NT2/D1 (cell line): ENCODE results near the gene JRKL.

Experiments used
- DNase-seq: peaks from one replicate; pipeline ENCODE4 v3.0.0-alpha.2; 2011; ENCODE audit warnings: low read depth, low spot score
- H3K27me3 ChIP-seq: 2 replicates; pipeline ENCODE4 v1.6.0; 2011; ENCODE audit warnings: mild to moderate bottlenecking; ENCODE audit not compliant: insufficient read length, insufficient read depth
- H3K36me3 ChIP-seq: 2 replicates; pipeline ENCODE4 v1.6.1; 2011; ENCODE audit warnings: mild to moderate bottlenecking, low read length, mixed read lengths; ENCODE audit not compliant: insufficient read depth, insufficient read length
- H3K4me1 ChIP-seq: 2 replicates; pipeline ENCODE4 v1.5.1; 2011; ENCODE audit not compliant: insufficient read depth, insufficient read length
- H3K4me3 ChIP-seq: 2 replicates; pipeline ENCODE4 v1.5.1; 2011; ENCODE audit warnings: low read depth; ENCODE audit not compliant: insufficient read length
- H3K9ac ChIP-seq: 2 replicates; pipeline ENCODE4 v1.6.0; 2011; ENCODE audit warnings: low read depth; ENCODE audit not compliant: insufficient read length
- H3K9me3 ChIP-seq: 2 replicates; pipeline ENCODE4 v1.5.1; 2011; ENCODE audit warnings: mild to moderate bottlenecking, low read length; ENCODE audit not compliant: insufficient read depth
- SUZ12 ChIP-seq: IDR thresholded peaks from 2 replicates; pipeline ENCODE4 v1.6.1; 2011; ENCODE audit not compliant: insufficient read length, insufficient read depth; ENCODE audit errors: extremely low read depth
- YY1 ChIP-seq: IDR thresholded peaks from 2 replicates; pipeline ENCODE4 v1.6.1; 2011; ENCODE audit not compliant: insufficient read length, insufficient read depth
- ZNF274 ChIP-seq: IDR thresholded peaks from 2 replicates; pipeline ENCODE4 v1.6.1; 2011; ENCODE audit warnings: mild to moderate bottlenecking, low read depth, low read length

JRKL gene

DNA sequence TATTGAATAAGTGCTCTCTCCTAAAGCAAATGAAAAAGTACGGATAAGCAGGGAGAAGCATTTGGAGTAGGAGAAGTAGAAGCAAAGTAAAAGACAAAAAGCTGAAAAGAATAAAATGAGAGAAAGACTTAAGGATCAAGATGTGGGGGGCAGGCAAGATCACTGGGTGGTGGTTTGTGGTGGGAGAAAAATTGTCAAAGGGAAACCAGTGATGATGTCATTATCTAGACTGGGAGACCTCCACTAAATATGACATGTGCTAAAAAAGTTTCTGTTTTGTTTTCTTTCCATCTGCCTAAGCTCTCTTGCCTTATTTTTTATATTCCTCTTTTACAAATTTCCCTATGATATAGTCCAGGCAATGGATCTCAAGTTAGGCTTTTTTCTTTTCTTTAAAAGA, 32.0 kb upstream of the JRKL start:
- H3K27me3 ChIP-seq: no peaks in the 10 kb centered on the region
- TF ChIP-seq YY1: no peak

DNA sequence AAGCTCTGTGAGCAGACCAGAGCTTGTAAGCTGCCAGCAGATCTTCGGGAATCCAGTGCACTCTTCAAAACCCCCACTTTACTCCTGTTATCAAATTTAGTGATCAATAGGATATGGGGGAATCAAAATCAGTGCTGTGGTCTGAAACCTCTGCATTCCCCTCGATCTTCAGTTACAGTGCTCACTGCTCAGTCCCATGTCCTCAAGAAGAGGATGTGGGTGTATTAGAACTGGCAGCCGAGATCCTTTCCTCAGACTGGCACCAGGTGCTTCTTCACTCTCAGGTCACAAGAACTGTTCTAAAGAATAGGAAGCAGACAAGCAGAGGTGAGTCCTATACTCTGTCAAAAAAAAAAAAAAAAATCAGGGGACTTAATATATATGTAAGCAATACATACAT, 31.5 kb upstream of the JRKL start:
- H3K9me3 ChIP-seq: no peaks in the 10 kb centered on the region
- H3K9ac ChIP-seq: no peak overlapping the region
- H3K36me3 ChIP-seq: peaks cover 19% of the 10 kb centered on the region
- TF ChIP-seq YY1 (no peak), ZNF274 (no peak), SUZ12 (no peak)
- H3K4me3 ChIP-seq: no peak overlapping the region
- no peak for DNase-seq
- H3K4me1 ChIP-seq: no peaks in the 10 kb centered on the region
- no peaks in the 10 kb centered on the region for H3K27me3 ChIP-seq

More for the DNA sequence above, 32.0 kb upstream of the JRKL start:
- Histone ChIP-seq H3K9ac (no peak overlapping the region), H3K4me3 (no peak overlapping the region), H3K36me3 (peaks cover 19% of the 10 kb centered on the region), H3K4me1 (no peaks in the 10 kb centered on the region), H3K9me3 (no peaks in the 10 kb centered on the region)
- no peak for DNase-seq

DNA sequence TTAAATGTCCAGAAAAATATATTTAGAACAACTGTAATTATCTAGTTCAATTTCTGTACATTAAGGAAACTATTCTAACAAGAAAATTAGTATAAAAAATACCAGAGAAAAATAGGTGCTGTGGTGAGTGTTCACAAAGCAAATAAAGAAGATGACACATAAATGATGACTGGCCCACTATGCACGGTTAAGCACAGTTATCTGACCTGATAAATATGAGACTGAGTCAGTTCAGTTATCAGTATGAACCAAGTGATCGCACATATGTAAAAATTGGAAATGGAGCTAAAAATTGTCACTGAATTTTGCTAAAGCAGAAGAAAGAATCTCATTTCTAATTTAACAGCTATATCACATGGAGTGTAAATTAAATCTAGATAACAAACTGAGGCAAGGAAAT, 28.0 kb upstream of the JRKL start:
- TF ChIP-seq ZNF274 (no peak), YY1 (no peak), SUZ12 (no peak)
- no peak overlapping the region for H3K9ac ChIP-seq
- no peak overlapping the region for H3K4me3 ChIP-seq
- peaks cover 14% of the 10 kb centered on the region for H3K36me3 ChIP-seq
- H3K9me3 ChIP-seq: no peaks in the 10 kb centered on the region
- DNase-seq: no peak
- H3K4me1 ChIP-seq: no peaks in the 10 kb centered on the region
- no peaks in the 10 kb centered on the region for H3K27me3 ChIP-seq

DNA sequence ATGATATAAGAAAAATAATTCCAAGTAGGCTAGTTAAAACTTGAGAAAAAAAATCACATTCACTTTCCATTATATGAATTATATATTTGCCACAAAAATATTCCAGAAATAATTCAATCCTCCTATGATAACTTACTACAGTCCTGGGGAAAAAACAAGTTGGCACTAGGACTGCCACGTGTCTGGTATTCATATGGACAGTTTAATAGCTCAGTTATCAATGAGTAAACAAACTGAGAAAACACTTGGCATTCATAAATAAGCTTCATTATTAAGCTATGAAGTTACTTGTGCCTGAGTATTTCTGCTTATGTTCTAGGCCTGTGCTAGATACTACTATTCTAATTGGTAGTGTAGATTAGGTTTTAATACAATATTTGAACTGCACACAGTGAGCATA, 24.3 kb upstream of the JRKL start:
- H3K36me3 ChIP-seq: peaks cover 18% of the 10 kb centered on the region
- DNase-seq: no peak
- TF ChIP-seq SUZ12 (no peak), ZNF274 (no peak), YY1 (no peak)
- H3K9me3 ChIP-seq: peaks cover 4% of the 10 kb centered on the region; the same call in 1 of the 2 replicates
- H3K9ac ChIP-seq: no peak overlapping the region
- no peaks in the 10 kb centered on the region for H3K27me3 ChIP-seq
- no peak overlapping the region for H3K4me3 ChIP-seq
- H3K4me1 ChIP-seq: no peaks in the 10 kb centered on the region

DNA sequence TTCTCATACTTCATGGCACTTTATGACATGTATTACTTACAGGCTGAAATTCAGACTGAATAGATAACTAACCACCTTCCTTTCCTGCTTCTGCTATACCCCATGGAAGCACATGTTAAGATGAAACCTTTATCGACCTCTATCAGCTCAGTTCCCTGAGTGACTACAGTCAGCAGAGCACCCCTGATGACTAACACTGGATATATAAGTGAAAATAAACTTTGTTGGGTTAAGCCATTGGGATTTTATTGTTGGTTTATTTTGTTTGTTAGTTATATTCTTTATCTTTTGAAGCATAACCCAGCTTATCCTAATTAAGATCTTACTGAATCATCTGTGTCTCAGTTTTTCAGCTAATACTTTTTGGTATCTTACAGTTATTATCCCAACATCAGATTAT, 23.8 kb upstream of the JRKL start:
- no peak for TF ChIP-seq SUZ12
- Histone ChIP-seq H3K36me3 (peaks cover 18% of the 10 kb centered on the region), H3K27me3 (no peaks in the 10 kb centered on the region), H3K4me1 (no peaks in the 10 kb centered on the region), H3K9me3 (peaks cover 4% of the 10 kb centered on the region; the same call in 1 of the 2 replicates), H3K4me3 (no peak overlapping the region), H3K9ac (no peak overlapping the region)
- DNase-seq: no peak

DNA sequence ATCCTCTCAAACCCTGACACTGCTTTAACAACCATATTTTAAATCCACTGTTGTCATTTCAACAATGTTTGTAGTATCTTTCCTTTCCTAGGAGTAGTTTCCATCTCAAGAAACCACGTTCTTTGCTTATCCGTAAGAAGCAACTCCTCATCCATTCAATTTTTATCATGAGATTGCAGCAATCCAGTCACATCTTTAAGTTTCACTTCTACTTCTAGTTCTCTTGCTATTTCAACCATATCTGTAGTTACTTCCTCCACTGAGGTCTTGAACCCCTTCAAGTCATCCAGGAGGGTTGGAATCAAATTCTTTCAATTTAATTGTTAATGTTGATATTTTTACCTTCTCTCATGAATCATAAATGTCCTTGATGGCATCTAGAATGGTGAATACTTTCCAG, 22.5 kb upstream of the JRKL start:
- Histone ChIP-seq H3K4me3 (no peak overlapping the region), H3K27me3 (no peaks in the 10 kb centered on the region), H3K9ac (no peak overlapping the region), H3K9me3 (peaks cover 4% of the 10 kb centered on the region; the same call in 1 of the 2 replicates), H3K36me3 (peaks cover 20% of the 10 kb centered on the region), H3K4me1 (no peaks in the 10 kb centered on the region)
- TF ChIP-seq SUZ12: no peak
- TF ChIP-seq ZNF274: no peak
- no peak for TF ChIP-seq YY1
- DNase-seq: no peak

DNA sequence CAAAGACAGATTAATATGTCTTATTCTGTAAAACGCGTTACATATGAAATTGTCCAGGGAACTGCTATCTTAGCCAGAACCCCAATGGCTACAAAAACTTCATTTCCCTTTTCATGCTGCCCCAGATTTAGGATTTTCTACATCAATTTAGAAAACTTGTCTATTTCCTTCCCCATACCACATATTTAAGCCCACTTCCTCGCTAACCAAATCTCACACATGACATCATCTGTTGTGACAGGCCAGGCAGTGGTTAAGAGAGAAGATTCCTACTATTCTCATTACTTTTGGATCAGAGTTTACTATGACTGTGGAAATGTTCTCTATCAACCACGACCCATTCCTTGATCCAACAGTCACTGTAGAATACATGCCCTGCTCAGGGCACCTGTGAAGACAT, 16.0 kb upstream of the JRKL start:
- no peak for DNase-seq
- Histone ChIP-seq H3K4me3 (no peak overlapping the region), H3K9me3 (no peaks in the 10 kb centered on the region; the same call in 1 of the 2 replicates), H3K36me3 (peaks cover 14% of the 10 kb centered on the region), H3K27me3 (no peaks in the 10 kb centered on the region), H3K4me1 (no peaks in the 10 kb centered on the region), H3K9ac (no peak overlapping the region)
- TF ChIP-seq SUZ12 (no peak), YY1 (no peak), ZNF274 (no peak)

DNA sequence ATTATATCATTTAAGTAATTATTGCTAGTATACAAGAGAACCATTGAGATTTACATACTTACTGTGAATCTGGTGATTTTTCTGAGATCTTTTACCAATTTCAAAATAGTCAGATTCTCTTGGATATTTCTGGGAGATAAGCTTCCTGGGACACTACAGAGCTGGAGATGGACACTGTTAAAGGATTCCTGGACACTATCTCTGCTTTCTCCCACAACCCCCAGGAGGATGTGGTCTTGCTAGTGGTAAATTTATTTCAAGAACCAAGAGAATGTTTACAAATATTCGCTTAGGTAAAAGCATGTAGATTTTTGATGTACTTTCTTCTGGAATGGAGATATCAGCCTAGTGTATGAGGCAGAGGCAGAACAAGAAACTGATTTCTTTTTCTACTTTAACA, 13.0 kb upstream of the JRKL start:
- Histone ChIP-seq H3K36me3 (peaks cover 12% of the 10 kb centered on the region), H3K4me1 (no peaks in the 10 kb centered on the region), H3K27me3 (no peaks in the 10 kb centered on the region), H3K9ac (no peak overlapping the region), H3K4me3 (no peak overlapping the region), H3K9me3 (no peaks in the 10 kb centered on the region)
- no peak for TF ChIP-seq SUZ12
- no peak for TF ChIP-seq YY1
- no peak for TF ChIP-seq ZNF274
- no peak for DNase-seq
